Endothelial cell of umbilical vein (primary cell): ENCODE results near the gene RHEBL1. TPM values are rescaled to one million over a fixed set of nuclear protein-coding genes. Genes with fewer than 3 reads are reported as not detected.

Experiments
- BruUV-seq: library from RNA; stranded (reverse); fragments of 400-500 nt; replicated peaks from 2 replicates; lab custom pipeline; 2021; lab: Mats Ljungman, UMichigan
- CTCF ChIA-PET: fragments of 300-600, 350-600 bp; sonication (Branson Sonifier 250); formaldehyde crosslinking; loops from one replicate; lab custom pipeline; 2021; ENCODE audit warnings: antibody characterized with exemption, inconsistent platforms; lab: Charles Lee
- POLR2A ChIA-PET: fragments of 300-600, 350-600 bp; sonication (Branson Sonifier 250); formaldehyde crosslinking; loops from one replicate; lab custom pipeline; 2021; ENCODE audit warnings: antibody characterized with exemption, inconsistent platforms; lab: Charles Lee
- DNase-seq: peaks from one replicate; pipeline ENCODE4 v3.0.0-alpha.2; 2011; ENCODE audit warnings: low read depth, low spot score
- FAIRE-seq: peaks from 2 replicates; lab custom pipeline; 2011; peaks lifted over from hg19 to GRCh38; lab: Jason Lieb, UNC
- H2AFZ ChIP-seq: 2 replicates; pipeline ENCODE4 v1.6.0; 2012; ENCODE audit warnings: low read depth, low read length, control low read depth, inconsistent platforms
- H3K27ac ChIP-seq: 2 replicates; pipeline ENCODE4 v1.5.1; 2011; ENCODE audit warnings: low read depth, mild to moderate bottlenecking, control low read depth, low read length, moderate library complexity; ENCODE audit not compliant: insufficient read depth
- H3K27me3 ChIP-seq, 2 experiments: 2 replicates each; pipeline versions ENCODE4 v1.6.0 to v1.6.1; 2011; ENCODE audit warnings: low read length in 2 of 2, mixed read lengths in 1 of 2; ENCODE audit not compliant: control insufficient read depth in 2 of 2, insufficient read depth in 2 of 2
- H3K36me3 ChIP-seq, 2 experiments: 2 replicates in 1 of 2; 3 replicates in 1 of 2; pipeline ENCODE4 v1.5.1; 2011; ENCODE audit warnings: low read length in 2 of 2, mild to moderate bottlenecking in 1 of 2, moderate library complexity in 1 of 2; ENCODE audit not compliant: control insufficient read depth in 2 of 2, insufficient read depth in 2 of 2; ENCODE audit errors: extremely low read depth in 1 of 2
- H3K4me1 ChIP-seq: 3 replicates; pipeline ENCODE4 v1.5.1; 2011; ENCODE audit warnings: mild to moderate bottlenecking, low read length; ENCODE audit not compliant: control insufficient read depth, insufficient read depth; ENCODE audit errors: extremely low read depth
- H3K4me2 ChIP-seq: 2 replicates; pipeline ENCODE4 v1.6.1; 2011; ENCODE audit warnings: low read length, control low read depth, mixed read lengths; ENCODE audit not compliant: insufficient read depth
- H3K4me3 ChIP-seq, 3 experiments: fragments of 200-600 bp in 1 of 3; sonication (generic), shearing (Covaris generic) in 1 of 3; replicated peaks in 1 of 3; 2 replicates each; pipeline ENCODE4 v1.5.1; 2011 to 2016; ENCODE audit warnings: control low read depth in 3 of 3, low read length in 3 of 3, mild to moderate bottlenecking in 2 of 3, inconsistent platforms in 1 of 3, low read depth in 1 of 3, moderate library complexity in 1 of 3; ENCODE audit not compliant: insufficient read depth in 1 of 3
- H3K79me2 ChIP-seq: 2 replicates; pipeline ENCODE4 v1.6.0; 2012; ENCODE audit warnings: low read length, inconsistent platforms; ENCODE audit not compliant: control insufficient read depth, insufficient read depth
- H3K9ac ChIP-seq: replicated peaks from 2 replicates; pipeline ENCODE3; 2011; ENCODE audit warnings: low read length, control low read depth; ENCODE audit not compliant: insufficient read depth; ENCODE audit errors: extremely low read depth
- H3K9me1 ChIP-seq: replicated peaks from 3 replicates; pipeline ENCODE4 v1.6.0; 2011; ENCODE audit warnings: mild to moderate bottlenecking, low read length; ENCODE audit not compliant: control insufficient read depth, insufficient read depth; ENCODE audit errors: extremely low read depth
- H3K9me3 ChIP-seq: replicated peaks from 2 replicates; pipeline ENCODE4 v1.5.1; 2012; ENCODE audit warnings: low read length, inconsistent platforms; ENCODE audit not compliant: control insufficient read depth, insufficient read depth
- H4K20me1 ChIP-seq: replicated peaks from 2 replicates; pipeline ENCODE3; 2011; ENCODE audit warnings: mild to moderate bottlenecking, low read length; ENCODE audit not compliant: control insufficient read depth, insufficient read depth; ENCODE audit errors: extremely low read depth
- EZH2 ChIP-seq: IDR thresholded peaks from 2 replicates; pipeline ENCODE4 v1.6.1; 2012; ENCODE audit warnings: borderline replicate concordance, low read depth, mild to moderate bottlenecking, moderate library complexity, low read length, inconsistent platforms; ENCODE audit not compliant: severe bottlenecking
- FOS ChIP-seq: IDR thresholded peaks from 2 replicates; pipeline ENCODE4 v1.6.1; 2011; ENCODE audit warnings: mild to moderate bottlenecking, low read length, moderate library complexity, borderline replicate concordance; ENCODE audit not compliant: insufficient read depth
- GATA2 ChIP-seq: IDR thresholded peaks from 2 replicates; pipeline ENCODE4 v1.7.0; 2011; ENCODE audit warnings: low read depth, mild to moderate bottlenecking, moderate library complexity, mixed read lengths, low read length; ENCODE audit not compliant: insufficient read length, insufficient read depth
- JUN ChIP-seq: IDR thresholded peaks from 2 replicates; pipeline ENCODE4 v1.6.1; 2011; ENCODE audit warnings: borderline replicate concordance, low read depth; ENCODE audit not compliant: insufficient read length, insufficient read depth
- MYC ChIP-seq: IDR thresholded peaks from one replicate; pipeline ENCODE4 v1.6.1; 2011; ENCODE audit warnings: mild to moderate bottlenecking, low read depth, low read length
- POLR2A ChIP-seq: IDR thresholded peaks from 2 replicates; pipeline ENCODE4 v1.6.1; 2012; ENCODE audit warnings: low read depth, mild to moderate bottlenecking, control low read depth, low read length
- POLR2AphosphoS5 ChIP-seq: IDR thresholded peaks from 2 replicates; pipeline ENCODE4 v1.6.1; 2012; ENCODE audit warnings: low read depth, mild to moderate bottlenecking, control low read depth, low read length, moderate library complexity; ENCODE audit not compliant: insufficient read depth
- dilution Hi-C: fragments of 300-500 bp; cut with MboI; formaldehyde crosslinking; loops from one replicate; pipeline ENCODE4 v1.15.0; 2019; ENCODE audit warnings: low sequenced_read_pairs; ENCODE audit not compliant: extremely low pct_ligation_motif_present
- intact Hi-C: fragments of 100-400 bp; cut with micrococcal nuclease; formaldehyde crosslinking; loops from one replicate; pipeline ENCODE4 v1.10.0; 2022
- polyA plus RNA-seq, 4 experiments: library from polyadenylated mRNA; depleted of rRNA in 3 of 4; stranded (reverse) in 3 of 4; unstranded in 1 of 4; fragments of >200 nt; gene quantifications; 2 replicates each; pipeline versions ENCODE4 v1.2.1 to v1.2.3, GENCODE V29; 2011 to 2012; ENCODE audit warnings: missing spikeins in 1 of 4
- total RNA-seq: library from RNA; stranded (reverse); gene quantifications from 2 replicates; pipeline ENCODE4 v1.2.3, GENCODE V29; 2021
- TF ChIP-seq, protein P1 (sequence below): IDR thresholded peaks from 2 replicates; pipeline ENCODE4 v1.6.1; 2011; ENCODE audit not compliant: insufficient read depth, insufficient read length
- TF ChIP-seq, protein P2 (sequence below), 2 donors: IDR thresholded peaks; 1 replicate in 1 of 2; 2 replicates in 1 of 2; pipeline ENCODE4 v1.5.1; 2011; ENCODE audit warnings: low read length in 2 of 2, mild to moderate bottlenecking in 2 of 2, moderate library complexity in 2 of 2, control low read depth in 1 of 2, inconsistent platforms in 1 of 2, low read depth in 1 of 2; ENCODE audit not compliant: insufficient read depth in 1 of 2; ENCODE audit errors: extremely low read depth in 1 of 2

Gene RHEBL1
- total and polyA plus RNA-seq, 2 donors (not counting 3 experiments of a cell fraction or from before 2014, with no cell fraction given): 2.6 to 2.7 TPM

DNA sequence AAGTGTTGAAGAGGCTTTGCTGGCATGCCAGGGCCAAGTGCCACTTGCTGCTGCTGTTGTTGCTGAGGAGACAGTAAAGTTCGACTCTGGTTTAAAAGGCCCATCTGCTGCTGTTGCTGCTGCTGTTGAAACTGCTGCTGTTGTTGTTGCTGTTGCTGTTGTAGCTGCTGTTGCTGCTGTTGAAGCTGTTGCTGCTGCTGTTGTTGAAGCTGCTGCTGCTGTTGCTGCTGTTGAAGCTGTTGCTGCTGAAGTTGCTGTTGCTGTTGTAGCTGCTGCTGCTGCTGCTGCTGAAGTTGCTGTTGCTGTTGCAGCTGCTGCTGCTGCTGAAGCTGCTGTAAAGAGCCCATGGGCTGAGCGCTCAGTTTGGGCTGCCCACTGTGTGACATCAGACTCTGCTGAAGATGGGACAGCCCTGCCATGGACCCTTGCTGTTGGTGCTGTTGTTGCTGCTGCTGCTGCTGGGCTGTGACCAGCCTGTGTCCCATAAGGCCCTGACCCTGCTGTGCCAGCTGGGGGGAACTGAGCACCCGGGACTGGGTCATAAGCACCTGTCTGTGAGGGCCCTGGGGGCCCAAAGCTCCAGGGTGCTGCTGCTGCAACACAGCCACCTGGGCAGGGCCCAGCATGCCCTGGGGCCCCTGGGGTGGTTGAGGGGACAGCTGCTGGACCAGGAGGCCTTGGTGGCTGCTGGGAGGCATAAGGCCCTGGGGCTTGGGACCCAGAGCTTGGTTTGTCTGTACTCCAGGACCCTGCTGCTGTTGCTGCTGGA is 36.9 kb downstream of the RHEBL1 start:
- dilution Hi-C loops (no loop called here), intact Hi-C loops (no loop called here)
- ChIA-PET POLR2A (interaction anchor here (1.4 kb wide), 1 partner anchor 13 kb away, joined by 5 read pairs; no protein-coding TSS in a partner anchor), CTCF (interaction anchor here (0.7 to 1.9 kb wide), 5 partner anchors 11 to 45 kb away, joined by 3 to 12 read pairs (median 3); partner anchors contain the start of gene PRKAG1)
- Histone ChIP-seq H3K4me1 (no peaks in the 10 kb centered on the region), H3K9ac (no peak overlapping the region), H2AFZ (no peak overlapping the region), H3K4me3 (no peak overlapping the region), H4K20me1 (no peaks in the 10 kb centered on the region), H3K9me3 (no peaks in the 10 kb centered on the region), H3K4me2 (no peak overlapping the region), H3K36me3 (peaks cover 41 to 75% of the 10 kb centered on the region in 2 experiments), H3K79me2 (no peaks in the 10 kb centered on the region), H3K27ac (no peak overlapping the region), H3K27me3 (no peaks in the 10 kb centered on the region), H3K9me1 (no peaks in the 10 kb centered on the region)
- TF ChIP-seq MYC (no peak), JUN (no peak), POLR2AphosphoS5 (no peak), FOS (no peak), POLR2A (no peak), GATA2 (no peak), EZH2 (no peak)
- TF ChIP-seq, protein P1, sequence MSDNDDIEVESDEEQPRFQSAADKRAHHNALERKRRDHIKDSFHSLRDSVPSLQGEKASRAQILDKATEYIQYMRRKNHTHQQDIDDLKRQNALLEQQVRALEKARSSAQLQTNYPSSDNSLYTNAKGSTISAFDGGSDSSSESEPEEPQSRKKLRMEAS: no peak
- TF ChIP-seq, protein P2, sequence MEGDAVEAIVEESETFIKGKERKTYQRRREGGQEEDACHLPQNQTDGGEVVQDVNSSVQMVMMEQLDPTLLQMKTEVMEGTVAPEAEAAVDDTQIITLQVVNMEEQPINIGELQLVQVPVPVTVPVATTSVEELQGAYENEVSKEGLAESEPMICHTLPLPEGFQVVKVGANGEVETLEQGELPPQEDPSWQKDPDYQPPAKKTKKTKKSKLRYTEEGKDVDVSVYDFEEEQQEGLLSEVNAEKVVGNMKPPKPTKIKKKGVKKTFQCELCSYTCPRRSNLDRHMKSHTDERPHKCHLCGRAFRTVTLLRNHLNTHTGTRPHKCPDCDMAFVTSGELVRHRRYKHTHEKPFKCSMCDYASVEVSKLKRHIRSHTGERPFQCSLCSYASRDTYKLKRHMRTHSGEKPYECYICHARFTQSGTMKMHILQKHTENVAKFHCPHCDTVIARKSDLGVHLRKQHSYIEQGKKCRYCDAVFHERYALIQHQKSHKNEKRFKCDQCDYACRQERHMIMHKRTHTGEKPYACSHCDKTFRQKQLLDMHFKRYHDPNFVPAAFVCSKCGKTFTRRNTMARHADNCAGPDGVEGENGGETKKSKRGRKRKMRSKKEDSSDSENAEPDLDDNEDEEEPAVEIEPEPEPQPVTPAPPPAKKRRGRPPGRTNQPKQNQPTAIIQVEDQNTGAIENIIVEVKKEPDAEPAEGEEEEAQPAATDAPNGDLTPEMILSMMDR (IDR thresholded peaks at IDR 0.05; ENCODE audit: extremely low read depth in 1 of 2, insufficient read depth in 1 of 2, low read depth in 1 of 2, low read length in 2 of 2): no peak
- FAIRE-seq (no peak), DNase-seq (no peak)
- BruUV-seq: no TSS peak
